Uterus (tissue), 4 donors: ENCODE measurements around the gene ZNF317. TPM values are rescaled to one million over a fixed set of nuclear protein-coding genes. Genes with fewer than 3 reads are reported as not detected.

ENCODE experiments used
- DNase-seq, 2 donors: peaks; one replicate each; pipeline ENCODE4 v3.0.0-alpha.2; 2019 to 2020
- H3K27ac ChIP-seq, 2 donors: fragments of 200-600 bp; sonication (generic); 1 replicate in 1 of 2; 2 replicates in 1 of 2; pipeline ENCODE4 v1.5.1; 2016 to 2018
- H3K27me3 ChIP-seq, 2 donors: fragments of 200-600 bp; sonication (generic); one replicate each; pipeline ENCODE4 v1.5.1; 2018 to 2019; ENCODE audit warnings: control low read depth in 1 of 2
- H3K36me3 ChIP-seq, 2 donors: fragments of 200-600 bp; sonication (generic); one replicate each; pipeline ENCODE4 v1.5.1; 2019; ENCODE audit warnings: control low read depth in 1 of 2
- H3K4me1 ChIP-seq, 2 donors: fragments of 200-600 bp; sonication (generic); one replicate each; pipeline ENCODE4 v1.5.1; 2018 to 2019; ENCODE audit warnings: control low read depth in 1 of 2
- H3K4me3 ChIP-seq, 2 donors: fragments of 200-600 bp; sonication (generic); 1 replicate in 1 of 2; 2 replicates in 1 of 2; pipeline ENCODE4 v1.5.1; 2018 to 2019; ENCODE audit warnings: mild to moderate bottlenecking in 1 of 2
- H3K9me3 ChIP-seq, 2 donors: fragments of 200-600 bp; sonication (generic); one replicate each; pipeline ENCODE4 v1.5.1; 2019; ENCODE audit warnings: control low read depth in 1 of 2
- CTCF ChIP-seq, 4 experiments: fragments of 200-600 bp in 2 of 4; fragments of 450-650 bp in 2 of 4; sonication (generic) in 2 of 4; IDR thresholded peaks; one replicate each; pipeline ENCODE4 v1.5.1; 2016 to 2019; ENCODE audit warnings: antibody characterized with exemption in 4 of 4, mild to moderate bottlenecking in 2 of 4, moderate library complexity in 1 of 4
- POLR2A ChIP-seq, 2 donors: fragments of 450-650 bp; IDR thresholded peaks; one replicate each; pipeline ENCODE4 v1.6.1; 2016; ENCODE audit warnings: antibody characterized with exemption in 2 of 2, mild to moderate bottlenecking in 1 of 2, moderate library complexity in 1 of 2
- intact Hi-C: fragments of 100-400 bp; cut with DNase I; formaldehyde crosslinking; loops from one replicate; pipeline ENCODE4 v1.15.1; 2023; ENCODE audit warnings: low total_unique reads
- total RNA-seq, 4 donors: library from RNA; depleted of rRNA in 3 of 4; stranded (reverse); fragments of >200 nt in 3 of 4; gene quantifications; one replicate each; pipeline versions ENCODE4 v1.1.0 to v1.2.4, GENCODE V29; 2014 to 2023
- donor health status: DM: yes; HTN: yes; CAD: no.

ZNF317 gene
- total RNA-seq, 4 donors from 2014 or later = 4.4 to 42.6 (median 13.6) TPM

GRCh38 chr19:9151367-9151766 is 11.2 kb downstream of the ZNF317 start:
- Histone ChIP-seq H3K4me3 (no peak overlapping the region), H3K27me3 (no peaks in the 10 kb centered on the region), H3K27ac (no peak overlapping the region), H3K9me3 (peaks cover 0 to 12% of the 10 kb centered on the region in 2 donors), H3K36me3 (no peaks in the 10 kb centered on the region), H3K4me1 (no peaks in the 10 kb centered on the region)
- TF ChIP-seq POLR2A (IDR thresholded peaks at IDR 0.05) (no peak), CTCF (IDR thresholded peaks at IDR 0.05) (no peak)
- DNase-seq = no peak
- intact Hi-C loops = no loop called here

- peaks cover 0 to 19% of the 10 kb centered on the region in 2 donors for H3K9me3 ChIP-seq
Observed at GRCh38 chr19:9155591-9155990, 15.4 kb downstream of the ZNF317 start.

GRCh38 chr19:9156304-9156703 is 16.1 kb downstream of the ZNF317 start:
- Histone ChIP-seq H3K27ac (no peak overlapping the region), H3K9me3 (peaks cover 0 to 20% of the 10 kb centered on the region in 2 donors), H3K4me3 (no peak overlapping the region), H3K4me1 (no peaks in the 10 kb centered on the region), H3K36me3 (no peaks in the 10 kb centered on the region), H3K27me3 (no peaks in the 10 kb centered on the region)
- TF ChIP-seq CTCF (IDR thresholded peaks at IDR 0.05) (no peak), POLR2A (IDR thresholded peaks at IDR 0.05) (no peak)
- DNase-seq = no peak
- intact Hi-C loops = no loop called here

More at GRCh38 chr19:9155591-9155990, 15.4 kb downstream of the ZNF317 start:
- H3K27me3 ChIP-seq = no peaks in the 10 kb centered on the region
- no peaks in the 10 kb centered on the region for H3K4me1 ChIP-seq
- H3K27ac ChIP-seq = no peak overlapping the region
- intact Hi-C loops = no loop called here
- TF ChIP-seq CTCF (IDR thresholded peaks at IDR 0.05) (no peak), POLR2A (IDR thresholded peaks at IDR 0.05) (no peak)
- no peak overlapping the region for H3K4me3 ChIP-seq
- no peaks in the 10 kb centered on the region for H3K36me3 ChIP-seq
- DNase-seq = no peak

GRCh38 chr19:9159891-9160290 is 19.7 kb downstream of the ZNF317 start:
- no peak for DNase-seq
- TF ChIP-seq CTCF (IDR thresholded peaks at IDR 0.05) (no peak), POLR2A (IDR thresholded peaks at IDR 0.05) (no peak)
- no peak overlapping the region for H3K4me3 ChIP-seq
- H3K4me1 ChIP-seq = no peaks in the 10 kb centered on the region
- no peak overlapping the region for H3K27ac ChIP-seq
- no peaks in the 10 kb centered on the region for H3K36me3 ChIP-seq
- no peaks in the 10 kb centered on the region for H3K27me3 ChIP-seq
- peaks cover 0 to 26% of the 10 kb centered on the region in 2 donors for H3K9me3 ChIP-seq
- intact Hi-C loops = no loop called here

GRCh38 chr19:9161427-9161826 is 21.2 kb downstream of the ZNF317 start:
- no peak for DNase-seq
- no peak overlapping the region for H3K4me3 ChIP-seq
- no peaks in the 10 kb centered on the region for H3K36me3 ChIP-seq
- intact Hi-C loops = no loop called here
- H3K27ac ChIP-seq = no peak overlapping the region
- no peaks in the 10 kb centered on the region for H3K27me3 ChIP-seq
- TF ChIP-seq POLR2A (IDR thresholded peaks at IDR 0.05) = no peak
- no peak for TF ChIP-seq CTCF (IDR thresholded peaks at IDR 0.05)
- peaks cover 0 to 20% of the 10 kb centered on the region in 2 donors for H3K9me3 ChIP-seq
- no peaks in the 10 kb centered on the region for H3K4me1 ChIP-seq
